NCI-H187 (cell line): ENCODE measurements around the gene CYLD.

Experiments
- DNase-seq, 2 experiments: peaks; one replicate each; lab custom pipeline; 2025; lab: John Stamatoyannopoulos, UW

CYLD gene

DNA sequence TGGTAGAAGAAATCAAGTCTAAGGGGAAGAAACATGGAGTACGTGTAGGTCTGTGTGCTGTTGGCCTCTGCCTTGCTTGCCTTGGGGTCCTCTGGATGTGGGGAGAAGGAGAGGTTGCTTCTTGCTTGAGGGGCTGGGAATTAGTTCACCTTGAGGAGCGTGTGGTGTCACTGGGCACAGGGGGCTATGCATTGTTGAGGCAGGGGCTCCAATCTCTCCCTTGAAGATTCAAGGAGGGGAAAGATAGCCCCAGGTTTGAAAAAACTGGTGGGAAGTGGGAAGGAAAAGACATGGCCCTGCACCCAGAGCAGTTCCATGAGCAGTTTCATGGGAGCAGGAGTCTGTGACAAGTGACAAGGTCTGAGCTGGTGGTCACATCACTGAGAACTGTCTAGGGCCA is 103.4 kb downstream of the CYLD start:
- no peak for DNase-seq

DNA sequence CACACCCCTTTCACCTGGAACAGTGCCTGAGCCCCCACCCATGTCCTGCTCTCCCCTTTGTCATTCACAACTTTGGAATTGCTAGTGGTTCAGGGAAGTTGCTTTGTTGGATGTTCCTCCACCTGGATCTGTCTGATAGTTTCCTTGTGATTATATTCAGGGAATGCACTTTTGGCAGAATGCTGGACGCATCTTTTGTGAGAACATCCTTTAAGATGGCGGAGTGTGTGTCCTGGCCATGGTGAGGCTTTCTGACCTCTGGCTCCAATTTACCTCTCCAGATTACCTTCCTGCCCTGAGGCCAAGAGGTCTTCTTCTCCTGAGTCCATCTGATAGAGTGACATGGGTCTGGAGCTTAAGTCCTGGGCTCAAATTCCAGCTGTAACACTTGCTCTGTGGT is 104.6 kb downstream of the CYLD start:
- DNase-seq = no peak

DNA sequence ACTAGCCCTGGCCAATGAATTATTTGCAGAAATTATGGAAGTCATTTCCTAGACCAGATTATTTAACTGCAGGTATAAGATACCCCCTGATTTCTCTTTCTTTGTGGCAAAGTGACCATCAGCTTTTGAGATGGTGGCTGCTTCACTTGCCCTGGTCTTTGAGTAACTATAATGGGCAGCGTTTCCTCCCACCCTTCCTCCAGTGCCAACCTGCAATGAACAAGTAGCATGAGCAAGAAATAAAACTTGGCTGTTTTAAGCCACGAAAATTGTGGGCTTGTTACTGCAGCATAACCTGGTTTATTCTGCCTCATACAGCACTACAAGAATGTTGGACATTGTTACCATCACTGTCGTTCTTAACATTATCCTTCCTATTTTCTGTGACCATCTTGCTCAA is 105.3 kb downstream of the CYLD start:
- DNase-seq = no peak

DNA sequence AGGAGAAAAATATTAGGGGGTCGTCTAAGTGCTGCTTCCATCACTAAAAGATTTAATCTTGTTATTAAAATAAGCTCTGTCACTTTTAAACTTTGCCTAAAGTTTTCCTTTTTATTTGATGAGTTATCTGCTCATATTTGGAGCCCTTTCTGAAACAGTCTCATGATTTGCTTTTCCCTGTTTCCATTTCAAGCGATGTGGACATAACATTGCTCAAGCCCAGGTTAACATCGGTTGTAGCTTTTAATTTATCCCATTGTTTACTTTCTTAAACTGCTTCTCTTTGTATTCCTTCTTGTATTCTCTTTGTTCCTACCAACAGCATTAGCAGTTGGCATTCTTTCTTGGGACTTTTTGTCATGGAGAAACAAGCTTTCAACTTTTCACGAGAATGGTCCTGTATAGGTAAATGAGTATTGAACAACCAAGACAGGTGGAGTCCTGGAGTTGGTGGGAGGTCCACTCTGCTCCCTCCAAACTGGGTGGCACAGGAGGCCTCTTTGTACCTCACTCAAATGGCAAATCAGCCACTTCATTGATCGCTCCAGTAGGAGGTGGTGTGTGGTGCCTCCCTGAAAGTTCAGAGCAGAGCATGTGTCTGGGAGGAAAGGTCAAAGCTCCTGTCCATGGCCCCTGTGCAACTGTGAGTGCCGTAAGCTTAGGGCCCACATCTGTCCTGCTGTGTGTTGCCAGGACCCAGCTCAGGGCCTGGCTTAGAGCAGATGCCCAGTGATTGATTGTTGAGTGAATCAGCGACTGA is 107.0 kb downstream of the CYLD start:
- DNase-seq = no peak
